SK-N-SH (cell line): Measurements from ENCODE around the gene FADS1. TPM values are rescaled to one million over a fixed set of nuclear protein-coding genes. Genes with fewer than 3 reads are reported as not detected.
A peak's percentile ranks its signal among the peaks of the same experiment; 100 is the strongest.

ENCODE experiments used
- CTCF ChIA-PET: fragments of 300-600, 350-600 bp; formaldehyde crosslinking; extraction: SDS; loops from one replicate; lab custom pipeline; 2021; lab: Yijun Ruan, JAX
- POLR2A ChIA-PET: fragments of 350-600 bp; sonication (Branson Sonifier 250); formaldehyde crosslinking; extraction: SDS; loops from one replicate; lab custom pipeline; 2020; ENCODE audit warnings: antibody characterized with exemption, inconsistent platforms; lab: Yijun Ruan, JAX
- DNase-seq: peaks from one replicate; pipeline ENCODE4 v3.0.0; 2012
- H2AFZ ChIP-seq: fragments of 200-600 bp; sonication (generic); 2 replicates; pipeline ENCODE4 v1.8.1; 2016; ENCODE audit warnings: antibody characterized with exemption, mild to moderate bottlenecking, low read depth
- H3F3A ChIP-seq: fragments of 200-600 bp; sonication (generic); replicated peaks from 2 replicates; pipeline ENCODE3; 2016; ENCODE audit warnings: antibody characterized with exemption, mild to moderate bottlenecking; ENCODE audit not compliant: insufficient read depth
- H3K27ac ChIP-seq, 2 experiments: fragments of 200-500 bp in 1 of 2; fragments of 200-600 bp in 1 of 2; sonication (Bioruptor generic) in 1 of 2; sonication (generic), shearing (Covaris generic) in 1 of 2; 2 replicates each; pipeline versions ENCODE4 v1.5.1 to v1.6.1; 2014 to 2016; ENCODE audit warnings: low read depth in 2 of 2, inconsistent platforms in 1 of 2, low read length in 1 of 2, mild to moderate bottlenecking in 1 of 2, mixed read lengths in 1 of 2
- H3K27me3 ChIP-seq: fragments of 200-600 bp; sonication (generic), shearing (Covaris generic); 2 replicates; pipeline ENCODE4 v1.6.1; 2016; ENCODE audit warnings: mixed run types; ENCODE audit not compliant: insufficient read depth
- H3K36me3 ChIP-seq, 2 experiments: fragments of 200-500 bp in 1 of 2; fragments of 200-600 bp in 1 of 2; sonication (Bioruptor generic) in 1 of 2; sonication (generic) in 1 of 2; replicated peaks in 1 of 2; 2 replicates each; pipeline versions ENCODE3 to v1.5.1; 2014 to 2016; ENCODE audit warnings: low read length in 1 of 2, mild to moderate bottlenecking in 1 of 2; ENCODE audit not compliant: insufficient read depth in 2 of 2, control insufficient read depth in 1 of 2
- H3K4me1 ChIP-seq, 2 experiments: fragments of 200-500 bp in 1 of 2; fragments of 200-600 bp in 1 of 2; sonication (Bioruptor generic) in 1 of 2; sonication (generic), shearing (Covaris generic) in 1 of 2; 2 replicates each; pipeline versions ENCODE4 v1.5.1 to v1.6.1; 2014 to 2016; ENCODE audit warnings: low read depth in 1 of 2, low read length in 1 of 2, mixed run types in 1 of 2; ENCODE audit not compliant: insufficient read depth in 2 of 2, control insufficient read depth in 1 of 2
- H3K4me2 ChIP-seq: fragments of 200-600 bp; sonication (generic), shearing (Covaris generic); 2 replicates; pipeline ENCODE4 v1.6.1; 2017; ENCODE audit warnings: mixed run types
- H3K4me3 ChIP-seq, 2 experiments: fragments of 200-500 bp in 1 of 2; fragments of 200-600 bp in 1 of 2; sonication (Bioruptor generic) in 1 of 2; sonication (generic), shearing (Covaris generic) in 1 of 2; 2 replicates each; pipeline versions ENCODE4 v1.5.1 to v1.8.1; 2014 to 2016; ENCODE audit warnings: low read depth in 2 of 2, inconsistent platforms in 1 of 2, low read length in 1 of 2, mild to moderate bottlenecking in 1 of 2, mixed read lengths in 1 of 2, moderate library complexity in 1 of 2
- H3K79me2 ChIP-seq: fragments of 200-600 bp; sonication (generic); 2 replicates; pipeline ENCODE4 v1.8.1; 2017; ENCODE audit warnings: mild to moderate bottlenecking; ENCODE audit not compliant: insufficient read depth
- H3K9ac ChIP-seq: fragments of 200-600 bp; sonication (generic); 2 replicates; pipeline ENCODE4 v1.6.1; 2017; ENCODE audit warnings: mixed run types
- H3K9me2 ChIP-seq: fragments of 200-600 bp; sonication (generic); 2 replicates; pipeline ENCODE4 v1.6.1; 2017; ENCODE audit warnings: mixed run types
- H3K9me3 ChIP-seq: fragments of 200-600 bp; sonication (generic); 2 replicates; pipeline ENCODE4 v1.6.1; 2017; ENCODE audit warnings: mixed run types, mild to moderate bottlenecking, moderate library complexity
- H4K20me1 ChIP-seq: fragments of 200-600 bp; sonication (generic); 2 replicates; pipeline ENCODE4 v1.6.1; 2017; ENCODE audit warnings: mild to moderate bottlenecking, mixed run types; ENCODE audit not compliant: insufficient read depth
- CHD2 ChIP-seq: fragments of 150-350 bp; IDR thresholded peaks from 2 replicates; pipeline ENCODE4 v1.6.1; 2018; ENCODE audit warnings: low read length; ENCODE audit not compliant: partially characterized antibody
- ELF1 ChIP-seq: IDR thresholded peaks from 2 replicates; pipeline ENCODE4 v1.4.0; 2012
- GABPA ChIP-seq: IDR thresholded peaks from 2 replicates; pipeline ENCODE4 v1.4.0; 2012; ENCODE audit warnings: low read depth, mild to moderate bottlenecking
- MXI1 ChIP-seq: IDR thresholded peaks from 2 replicates; pipeline ENCODE4 v1.6.1; 2012; ENCODE audit warnings: mild to moderate bottlenecking, low read depth, low read length, improper control_type of control experiment
- NFIC ChIP-seq: IDR thresholded peaks from 2 replicates; pipeline ENCODE4 v1.4.0; 2012; ENCODE audit warnings: borderline replicate concordance
- NRF1 ChIP-seq: IDR thresholded peaks from 2 replicates; pipeline ENCODE4 v1.6.1; 2012; ENCODE audit warnings: low read depth, mild to moderate bottlenecking, low read length
- POLR2AphosphoS5 ChIP-seq: IDR thresholded peaks from 2 replicates; pipeline ENCODE4 v1.6.1; 2012; ENCODE audit warnings: low read depth, low read length
- RCOR1 ChIP-seq: fragments of 150-350 bp; IDR thresholded peaks from 2 replicates; pipeline ENCODE4 v1.6.1; 2017; ENCODE audit warnings: antibody characterized with exemption, low read length
- REST ChIP-seq: IDR thresholded peaks from 2 replicates; pipeline ENCODE4 v1.6.1; 2012; ENCODE audit warnings: mild to moderate bottlenecking, low read depth, low read length, moderate library complexity
- SIN3A ChIP-seq: IDR thresholded peaks from 2 replicates; pipeline ENCODE4 v1.6.1; 2012; ENCODE audit warnings: low read depth, mild to moderate bottlenecking, low read length, moderate library complexity, borderline replicate concordance
- TAF1 ChIP-seq: IDR thresholded peaks from 2 replicates; pipeline ENCODE4 v1.6.1; 2012; ENCODE audit warnings: low read depth, mild to moderate bottlenecking, low read length, moderate library complexity, borderline replicate concordance
- TEAD4 ChIP-seq: IDR thresholded peaks from 2 replicates; pipeline ENCODE4 v1.4.0; 2012; ENCODE audit warnings: mild to moderate bottlenecking, borderline replicate concordance; ENCODE audit not compliant: insufficient read depth
- USF2 ChIP-seq: fragments of 150-350 bp; IDR thresholded peaks from 2 replicates; pipeline ENCODE4 v1.6.1; 2017; ENCODE audit warnings: antibody characterized with exemption, low read length, low read depth, borderline replicate concordance
- YY1 ChIP-seq: IDR thresholded peaks from 2 replicates; pipeline ENCODE4 v1.4.0; 2012; ENCODE audit warnings: low read depth, mild to moderate bottlenecking
- whole genome bisulfite sequencing: methylation state at CpG from one replicate; pipeline ENCODE4 v1.1.6; 2017; ENCODE audit warnings: low lambda C conversion rate; 5-methylcytosine and 5-hydroxymethylcytosine counted together
- polyA plus RNA-seq, 3 experiments: library from polyadenylated mRNA; depleted of rRNA; stranded (reverse); fragments of >200 nt; gene quantifications; 2 replicates each; pipeline ENCODE4 v1.2.3, GENCODE V29; 2012
- TF ChIP-seq, protein P1 (sequence below): IDR thresholded peaks from 2 replicates; pipeline ENCODE4 v1.4.0; 2012; ENCODE audit warnings: low read depth
- TF ChIP-seq, protein P2 (sequence below): IDR thresholded peaks from 2 replicates; pipeline ENCODE4 v1.4.0; 2012; ENCODE audit warnings: low read depth, borderline replicate concordance
- TF ChIP-seq, protein P3 (sequence below): fragments of 200-600 bp; sonication (generic); IDR thresholded peaks from 2 replicates; pipeline ENCODE4 v1.6.1; 2017; ENCODE audit warnings: antibody characterized with exemption, mild to moderate bottlenecking, moderate library complexity
- TF ChIP-seq, protein P4 (sequence below): IDR thresholded peaks from 2 replicates; pipeline ENCODE4; 2012

Gene FADS1
- polyA plus RNA-seq, 1 of the 3 experiments (the other 2 are of a cell fraction) = 20.6 TPM

DNA sequence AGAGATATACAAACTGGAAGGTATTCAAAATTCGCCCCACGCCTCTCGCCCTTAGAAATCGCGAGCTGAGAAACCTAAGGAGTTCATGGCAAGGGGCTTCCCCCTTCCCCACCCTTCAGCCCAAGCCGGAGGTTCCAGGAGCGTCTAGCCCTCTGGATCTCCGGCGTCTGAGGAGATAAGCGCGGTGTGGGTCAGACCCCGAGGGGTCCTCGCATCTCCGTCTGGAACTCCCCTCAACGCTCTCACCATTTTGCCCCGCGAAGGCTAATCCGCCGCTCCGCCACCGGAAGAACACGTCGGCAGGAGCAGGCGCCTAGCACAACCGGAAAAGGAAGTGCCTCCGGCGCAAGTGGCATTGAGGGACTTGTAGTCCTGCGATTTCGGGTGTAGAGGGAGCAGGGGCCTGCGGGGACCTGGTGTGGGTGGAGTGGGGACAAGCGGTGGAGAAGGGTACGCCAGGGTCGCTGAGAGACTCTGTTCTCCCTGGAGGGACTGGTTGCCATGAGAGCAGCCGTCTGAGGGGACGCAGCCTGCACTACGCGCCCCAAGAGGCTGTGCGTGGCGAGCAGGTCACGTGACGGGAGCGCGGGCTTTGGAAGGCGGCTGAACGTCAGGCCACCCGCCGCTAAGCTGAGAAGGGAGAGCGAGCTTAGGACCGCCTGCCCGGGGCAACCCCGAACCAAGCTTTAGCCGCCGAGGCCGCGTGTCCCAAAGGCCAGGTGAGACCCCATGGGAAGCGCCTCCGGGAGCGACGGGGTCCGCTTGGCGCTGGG is 24.3 kb downstream of the FADS1 start, which contains the start of the genes FEN1 and TMEM258:
Gene FEN1, plus strand, starts transcription at position 602 of the 773 bp plus-strand sequence. CDS start 2,451 bp downstream, outside the sequence.
Gene TMEM258, minus strand, starts transcription at position 290 of the 773 bp plus-strand sequence. Its CDS starts 41 bp downstream, at position 249.
- H4K20me1 ChIP-seq = no peaks in the 10 kb centered on the region; the same call in 1 of the 2 replicates
- H3K4me2 ChIP-seq = peak within 1 kb of the TSS; percentile 91
- CTCF ChIA-PET = interaction anchor here (0.9 to 12.0 kb wide), 14 partner anchors 11 to 315 kb away, joined by 3 to 285 read pairs (median 4); partner anchors contain the start of genes FADS1 and MYRF
- no peaks in the 10 kb centered on the region for H3K27me3 ChIP-seq
- H3K9me2 ChIP-seq = no peaks in the 10 kb centered on the region
- 2% methylated on average over 39 of the region's 61 CpGs for WGBS
- peaks cover 18 to 45% of the 10 kb centered on the region in 2 experiments for H3K36me3 ChIP-seq
- POLR2A ChIA-PET = interaction anchor here (0.7 to 2.3 kb wide), 17 partner anchors 9 to 430 kb away, joined by 3 to 47 read pairs (median 4); partner anchors contain the start of genes FADS1, FADS2 and TMEM138
- H2AFZ ChIP-seq = peak within 1 kb of the TSS; percentile 85
- no peaks in the 10 kb centered on the region for H3K9me3 ChIP-seq
- H3K4me3 ChIP-seq = peak within 1 kb of the TSS; percentile 95 to 98
- peak within 1 kb of the TSS; percentile 99 to 100 for H3K27ac ChIP-seq
- H3K9ac ChIP-seq = peak within 1 kb of the TSS; percentile 99
- peaks cover 21% of the 10 kb centered on the region for H3F3A ChIP-seq
- TF ChIP-seq, protein P1, sequence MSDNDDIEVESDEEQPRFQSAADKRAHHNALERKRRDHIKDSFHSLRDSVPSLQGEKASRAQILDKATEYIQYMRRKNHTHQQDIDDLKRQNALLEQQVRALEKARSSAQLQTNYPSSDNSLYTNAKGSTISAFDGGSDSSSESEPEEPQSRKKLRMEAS = peak; percentile 81
- TF ChIP-seq TAF1 = peak; percentile 92
- peak; percentile 62 for TF ChIP-seq CHD2
- TF ChIP-seq GABPA = peak; percentile 96
- TF ChIP-seq ELF1 = peak; percentile 91
- TF ChIP-seq TEAD4 = no peak
- TF ChIP-seq MXI1 = peak; percentile 68
- TF ChIP-seq, protein P2, sequence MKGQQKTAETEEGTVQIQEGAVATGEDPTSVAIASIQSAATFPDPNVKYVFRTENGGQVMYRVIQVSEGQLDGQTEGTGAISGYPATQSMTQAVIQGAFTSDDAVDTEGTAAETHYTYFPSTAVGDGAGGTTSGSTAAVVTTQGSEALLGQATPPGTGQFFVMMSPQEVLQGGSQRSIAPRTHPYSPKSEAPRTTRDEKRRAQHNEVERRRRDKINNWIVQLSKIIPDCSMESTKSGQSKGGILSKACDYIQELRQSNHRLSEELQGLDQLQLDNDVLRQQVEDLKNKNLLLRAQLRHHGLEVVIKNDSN = peak; percentile 100
- TF ChIP-seq, protein P3, sequence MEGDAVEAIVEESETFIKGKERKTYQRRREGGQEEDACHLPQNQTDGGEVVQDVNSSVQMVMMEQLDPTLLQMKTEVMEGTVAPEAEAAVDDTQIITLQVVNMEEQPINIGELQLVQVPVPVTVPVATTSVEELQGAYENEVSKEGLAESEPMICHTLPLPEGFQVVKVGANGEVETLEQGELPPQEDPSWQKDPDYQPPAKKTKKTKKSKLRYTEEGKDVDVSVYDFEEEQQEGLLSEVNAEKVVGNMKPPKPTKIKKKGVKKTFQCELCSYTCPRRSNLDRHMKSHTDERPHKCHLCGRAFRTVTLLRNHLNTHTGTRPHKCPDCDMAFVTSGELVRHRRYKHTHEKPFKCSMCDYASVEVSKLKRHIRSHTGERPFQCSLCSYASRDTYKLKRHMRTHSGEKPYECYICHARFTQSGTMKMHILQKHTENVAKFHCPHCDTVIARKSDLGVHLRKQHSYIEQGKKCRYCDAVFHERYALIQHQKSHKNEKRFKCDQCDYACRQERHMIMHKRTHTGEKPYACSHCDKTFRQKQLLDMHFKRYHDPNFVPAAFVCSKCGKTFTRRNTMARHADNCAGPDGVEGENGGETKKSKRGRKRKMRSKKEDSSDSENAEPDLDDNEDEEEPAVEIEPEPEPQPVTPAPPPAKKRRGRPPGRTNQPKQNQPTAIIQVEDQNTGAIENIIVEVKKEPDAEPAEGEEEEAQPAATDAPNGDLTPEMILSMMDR = no peak
- TF ChIP-seq, protein P4, sequence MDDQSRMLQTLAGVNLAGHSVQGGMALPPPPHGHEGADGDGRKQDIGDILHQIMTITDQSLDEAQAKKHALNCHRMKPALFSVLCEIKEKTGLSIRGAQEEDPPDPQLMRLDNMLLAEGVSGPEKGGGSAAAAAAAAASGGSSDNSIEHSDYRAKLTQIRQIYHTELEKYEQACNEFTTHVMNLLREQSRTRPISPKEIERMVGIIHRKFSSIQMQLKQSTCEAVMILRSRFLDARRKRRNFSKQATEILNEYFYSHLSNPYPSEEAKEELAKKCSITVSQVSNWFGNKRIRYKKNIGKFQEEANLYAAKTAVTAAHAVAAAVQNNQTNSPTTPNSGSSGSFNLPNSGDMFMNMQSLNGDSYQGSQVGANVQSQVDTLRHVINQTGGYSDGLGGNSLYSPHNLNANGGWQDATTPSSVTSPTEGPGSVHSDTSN = no peak
- peak; percentile 0; the same call in 1 of the 2 replicates for TF ChIP-seq NFIC
- TF ChIP-seq YY1 = peak; percentile 78; the same call in 1 of the 2 replicates
- peak; percentile 84 for TF ChIP-seq USF2
- peak; percentile 88; the same call in 1 of the 2 replicates for TF ChIP-seq POLR2AphosphoS5
- TF ChIP-seq REST = peak; percentile 42; the same call in 1 of the 2 replicates
- peak; percentile 91 for TF ChIP-seq SIN3A
- TF ChIP-seq NRF1 = peak; percentile 58; the same call in 1 of the 2 replicates
- TF ChIP-seq RCOR1 = no peak
- peaks cover 77% of the 10 kb centered on the region for H3K79me2 ChIP-seq
- DNase-seq = peak; percentile 88
- peaks cover 5 to 19% of the 10 kb centered on the region in 2 experiments; a peak in 3 of 4 replicates for H3K4me1 ChIP-seq
